HG03139 (cell line): Measurements from ENCODE around the gene DNAJC13.
"Not testable (repeated sequence)": the region's sequence is repeated elsewhere in the genome, so short reads cannot be mapped to it uniquely, and the experiment has no call there.

Experiments used
- ATAC-seq: cut with Tn5 transposase; IDR thresholded peaks from one replicate; pipeline ENCODE4 v1.9.1; 2021; ENCODE audit not compliant: unreplicated experiment

DNAJC13 gene

DNA sequence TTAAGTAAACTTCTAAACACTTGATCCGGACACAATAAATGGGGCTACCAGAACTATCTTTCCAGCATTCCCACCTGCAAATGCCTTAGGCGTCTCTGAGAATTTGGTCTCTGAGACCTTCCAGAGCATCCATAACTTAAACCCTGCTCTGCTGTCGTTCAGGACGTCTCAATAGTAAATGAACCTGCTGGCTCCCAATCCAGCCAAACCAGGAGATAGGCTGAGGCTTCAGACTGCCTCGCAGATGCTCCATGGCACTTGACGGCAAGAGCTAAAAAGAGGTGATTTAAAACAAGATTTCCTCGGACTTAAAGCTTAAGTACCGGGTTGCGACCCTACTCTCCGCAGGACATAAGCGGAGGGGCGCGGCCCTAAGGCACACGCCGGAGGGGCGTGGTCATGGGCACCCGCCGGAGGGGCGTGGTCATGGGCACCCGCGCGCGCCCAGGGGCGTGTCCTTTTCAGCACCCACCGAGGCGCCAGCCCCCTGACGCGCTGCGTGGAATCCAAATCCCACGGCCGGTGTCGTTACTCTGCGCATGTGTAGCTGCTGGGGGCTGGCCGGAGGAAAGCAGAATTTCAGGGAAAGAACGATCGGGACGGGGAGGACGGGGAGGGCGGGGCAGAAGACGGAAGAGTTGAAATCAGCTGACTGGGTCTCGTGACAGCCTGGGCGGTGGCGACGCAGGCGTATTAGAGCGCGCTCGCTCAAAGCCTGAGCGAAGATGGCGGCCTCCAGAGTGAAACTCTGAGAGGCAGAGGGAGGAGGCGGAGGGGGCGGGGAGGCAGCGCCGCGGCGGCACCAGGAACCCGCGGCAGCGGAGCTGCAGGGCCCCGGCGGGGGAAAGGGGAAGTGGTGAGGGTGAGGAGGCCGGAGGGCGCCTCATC is at the start of gene DNAJC13:
TSS of gene DNAJC13 (plus strand) at position 696 of the 888 bp plus-strand sequence. CDS start 17,049 bp downstream, outside the sequence.
- ATAC-seq = peak; percentile 89

GRCh38 chr3:132368515-132368914 is 48.8 kb upstream of the DNAJC13 start:
- ATAC-seq = no peak

DNA sequence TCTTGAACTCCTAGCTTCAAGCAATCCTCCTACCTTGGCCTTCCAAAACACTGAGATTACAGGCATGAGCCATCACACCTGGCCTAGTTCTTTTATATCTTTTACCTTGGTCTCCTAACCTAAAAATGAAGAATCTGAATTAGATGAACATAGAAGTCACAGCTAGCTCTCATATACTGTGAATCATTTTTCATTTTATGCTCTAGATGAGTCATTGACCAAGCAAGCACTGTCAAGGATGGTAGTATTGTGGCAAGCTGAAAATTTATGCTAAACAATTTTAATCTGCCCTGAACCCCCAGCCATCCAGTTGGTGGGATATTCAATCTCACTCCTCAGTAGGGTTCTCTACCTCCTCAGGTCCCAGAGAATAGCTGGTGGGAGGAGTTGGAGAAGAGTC is 48.3 kb upstream of the DNAJC13 start:
- no peak for ATAC-seq

DNA sequence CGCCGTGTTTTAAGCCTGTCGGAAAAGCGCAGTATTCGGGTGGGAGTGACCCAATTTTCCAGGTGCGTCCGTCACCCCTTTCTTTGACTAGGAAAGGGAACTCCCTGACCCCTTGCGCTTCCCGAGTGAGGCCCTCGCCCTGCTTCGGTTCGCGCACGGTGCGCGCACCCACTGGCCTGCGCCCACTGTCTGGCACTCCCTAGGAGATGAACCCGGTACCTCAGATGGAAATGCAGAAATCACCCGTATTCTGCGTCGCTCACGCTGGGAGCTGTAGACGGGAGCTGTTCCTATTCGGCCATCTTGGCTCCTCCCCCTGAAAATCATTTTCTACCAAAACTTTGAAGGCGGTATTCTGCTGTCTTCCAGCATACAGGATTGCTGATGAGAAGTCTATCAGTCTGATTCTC is 40.4 kb upstream of the DNAJC13 start:
- not testable (repeated sequence) for ATAC-seq

GRCh38 chr3:132378048-132378762 is 39.1 kb upstream of the DNAJC13 start:
- no peak for ATAC-seq

- no peak for ATAC-seq
Observed at GRCh38 chr3:132378846-132379245, 38.5 kb upstream of the DNAJC13 start.

GRCh38 chr3:132380920-132381319 is 36.4 kb upstream of the DNAJC13 start:
- no peak for ATAC-seq

- no peak for ATAC-seq
Observed at GRCh38 chr3:132381348-132381944, 35.9 kb upstream of the DNAJC13 start.

GRCh38 chr3:132382267-132382666 is 35.0 kb upstream of the DNAJC13 start:
- ATAC-seq = no peak

DNA sequence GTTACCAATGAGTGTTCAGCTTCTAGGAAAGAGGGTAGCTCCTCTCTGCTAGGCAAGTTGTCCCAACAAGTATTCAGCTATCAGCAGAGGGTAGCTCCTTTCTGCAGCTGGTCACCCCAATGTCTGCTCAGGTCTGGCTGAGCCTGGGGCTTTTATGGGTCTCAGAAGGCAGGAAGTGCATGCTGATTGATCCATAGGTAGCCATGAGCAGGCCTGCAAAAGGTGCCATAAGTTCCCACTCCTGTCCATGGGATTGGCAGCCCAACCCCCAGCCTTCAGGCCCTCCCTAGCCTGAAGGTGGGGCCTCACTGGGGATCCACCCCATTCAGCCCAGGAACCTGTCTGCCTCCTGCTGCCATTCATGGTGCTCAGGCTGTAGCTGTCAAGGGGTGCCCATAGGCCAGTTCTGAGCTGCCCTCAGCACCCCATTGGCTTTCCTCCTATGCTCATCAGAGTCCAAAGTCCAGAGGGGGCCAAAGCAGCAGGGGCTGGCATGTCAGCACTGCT is 34.6 kb upstream of the DNAJC13 start:
- no peak for ATAC-seq

GRCh38 chr3:132386259-132386658 is 31.0 kb upstream of the DNAJC13 start:
- ATAC-seq = no peak

DNA sequence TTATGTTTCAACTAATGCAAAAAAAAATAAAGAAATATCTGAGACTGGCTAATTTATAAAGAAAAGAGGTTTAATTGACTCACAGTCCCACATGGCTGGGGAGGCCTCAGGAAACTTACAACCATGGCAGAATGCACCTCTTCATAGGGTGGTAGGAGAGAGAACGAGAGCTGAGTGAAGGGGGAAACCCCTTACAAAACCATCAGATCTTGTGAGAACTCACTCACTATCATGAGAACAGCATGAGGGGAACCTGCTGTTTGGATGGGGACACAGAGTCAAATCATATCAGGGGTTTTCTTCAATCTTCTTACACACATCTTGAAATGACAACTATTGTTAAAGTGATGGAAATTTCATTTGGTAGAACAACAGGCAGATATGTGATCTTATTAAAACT is 24.6 kb upstream of the DNAJC13 start:
- ATAC-seq = not testable (repeated sequence)

DNA sequence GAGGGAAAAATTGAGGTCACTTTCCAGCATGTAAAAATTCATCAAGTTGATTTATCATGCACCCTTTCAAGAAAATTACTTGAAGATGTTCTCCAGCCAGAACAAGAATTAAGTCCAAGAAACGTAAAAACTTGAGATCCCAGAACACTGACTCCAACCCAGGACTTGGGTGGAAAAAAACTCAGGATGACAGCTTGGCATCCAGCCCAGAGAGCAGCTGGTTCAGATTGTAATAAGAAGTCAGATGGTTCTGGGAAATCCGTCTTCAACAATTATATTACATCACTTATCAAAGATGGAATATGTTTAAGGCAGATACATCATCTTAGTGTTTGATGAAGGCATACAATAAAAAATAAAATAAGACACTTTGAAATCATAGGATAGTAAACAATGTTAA is 23.0 kb upstream of the DNAJC13 start:
- ATAC-seq = no peak

GRCh38 chr3:132395126-132395525 is 22.2 kb upstream of the DNAJC13 start:
- ATAC-seq = no peak

GRCh38 chr3:132396255-132396654 is 21.0 kb upstream of the DNAJC13 start:
- ATAC-seq = no peak

DNA sequence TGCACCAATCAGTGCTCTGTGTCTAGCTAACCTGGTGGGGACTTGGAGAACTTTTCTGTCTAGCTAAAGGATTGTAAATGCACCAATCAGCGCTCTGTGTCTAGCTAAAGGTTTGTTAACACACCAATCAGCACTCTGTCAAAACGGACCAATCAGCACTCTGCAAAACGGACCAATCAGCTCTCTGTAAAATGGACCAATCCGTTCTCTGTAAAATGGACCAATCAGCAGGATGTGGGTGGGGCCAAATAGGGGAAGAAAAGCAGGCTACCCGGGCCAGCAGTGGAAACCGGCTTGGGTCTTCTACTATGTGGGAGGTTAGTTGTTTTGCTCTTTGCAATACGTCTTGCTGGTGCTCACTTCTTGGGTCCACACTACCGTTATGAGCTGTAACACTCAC is 20.5 kb upstream of the DNAJC13 start:
- ATAC-seq = not testable (repeated sequence)

- no peak for ATAC-seq
Observed at GRCh38 chr3:132399054-132399929, 18.0 kb upstream of the DNAJC13 start.

GRCh38 chr3:132401255-132401654 is 16.0 kb upstream of the DNAJC13 start:
- ATAC-seq = no peak

DNA sequence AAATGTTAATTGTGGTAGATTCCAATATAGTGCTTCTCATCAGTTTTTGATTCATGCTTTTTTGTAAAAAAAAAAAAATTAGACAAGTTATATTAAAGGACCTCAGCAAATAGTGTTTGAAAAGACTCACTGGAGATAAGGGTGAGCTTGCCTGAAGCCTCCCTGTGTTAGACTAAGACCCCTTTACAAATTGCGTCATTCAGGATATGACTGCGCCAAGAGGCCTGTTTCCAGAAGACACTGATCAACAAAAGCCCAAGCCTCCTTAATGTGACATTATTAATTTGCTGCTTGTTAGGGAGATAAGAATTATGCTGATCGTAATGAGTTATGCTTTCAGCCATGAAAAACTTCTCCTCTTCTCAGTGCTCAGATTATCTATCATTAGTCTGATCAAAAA is 13.0 kb upstream of the DNAJC13 start:
- no peak for ATAC-seq

- ATAC-seq = no peak
Observed at GRCh38 chr3:132405188-132405587, 12.1 kb upstream of the DNAJC13 start.
